ENCODE results near the gene CASP2.

DNA sequence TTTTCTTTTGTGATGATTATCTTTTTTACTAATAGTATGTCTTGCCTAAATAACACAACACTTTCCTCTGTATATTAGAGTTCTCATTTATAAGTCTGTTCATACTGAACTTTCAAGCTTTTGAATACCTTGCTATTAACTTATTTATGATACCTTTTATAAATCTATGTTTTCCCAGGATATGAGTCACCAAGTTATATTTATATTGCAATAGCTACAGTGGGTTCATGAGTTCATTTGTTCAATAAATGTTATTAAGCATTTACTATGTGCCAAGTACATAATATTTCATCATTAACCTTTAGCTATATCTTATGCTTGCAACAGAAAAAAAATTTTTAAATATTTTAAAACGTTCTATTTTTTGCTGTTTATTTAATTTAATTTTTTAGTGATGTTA, 46.1 kb downstream of the CASP2 start:
- TF ChIP-seq, protein P1, sequence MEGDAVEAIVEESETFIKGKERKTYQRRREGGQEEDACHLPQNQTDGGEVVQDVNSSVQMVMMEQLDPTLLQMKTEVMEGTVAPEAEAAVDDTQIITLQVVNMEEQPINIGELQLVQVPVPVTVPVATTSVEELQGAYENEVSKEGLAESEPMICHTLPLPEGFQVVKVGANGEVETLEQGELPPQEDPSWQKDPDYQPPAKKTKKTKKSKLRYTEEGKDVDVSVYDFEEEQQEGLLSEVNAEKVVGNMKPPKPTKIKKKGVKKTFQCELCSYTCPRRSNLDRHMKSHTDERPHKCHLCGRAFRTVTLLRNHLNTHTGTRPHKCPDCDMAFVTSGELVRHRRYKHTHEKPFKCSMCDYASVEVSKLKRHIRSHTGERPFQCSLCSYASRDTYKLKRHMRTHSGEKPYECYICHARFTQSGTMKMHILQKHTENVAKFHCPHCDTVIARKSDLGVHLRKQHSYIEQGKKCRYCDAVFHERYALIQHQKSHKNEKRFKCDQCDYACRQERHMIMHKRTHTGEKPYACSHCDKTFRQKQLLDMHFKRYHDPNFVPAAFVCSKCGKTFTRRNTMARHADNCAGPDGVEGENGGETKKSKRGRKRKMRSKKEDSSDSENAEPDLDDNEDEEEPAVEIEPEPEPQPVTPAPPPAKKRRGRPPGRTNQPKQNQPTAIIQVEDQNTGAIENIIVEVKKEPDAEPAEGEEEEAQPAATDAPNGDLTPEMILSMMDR (IDR thresholded peaks at IDR 0.05; ENCODE audit: low read depth, low read length, missing input control), result no peak
- TF ChIP-seq FOXA2 (IDR thresholded peaks at IDR 0.05) (no peak), GABPA (IDR thresholded peaks at IDR 0.05 in 1 of 2, conservative IDR thresholded peaks at IDR 0.05 in 1 of 2) (no peak)
- TF ChIP-seq, protein P2, sequence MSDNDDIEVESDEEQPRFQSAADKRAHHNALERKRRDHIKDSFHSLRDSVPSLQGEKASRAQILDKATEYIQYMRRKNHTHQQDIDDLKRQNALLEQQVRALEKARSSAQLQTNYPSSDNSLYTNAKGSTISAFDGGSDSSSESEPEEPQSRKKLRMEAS (IDR thresholded peaks at IDR 0.05), result no peak

Data from liver (tissue), 3 donors.